ENCODE measurements around the gene YIPF6.

GRCh38 chrX:68487254-68487653 lies 11.6 kb upstream of the YIPF6 start:
- TF ChIP-seq CTCF (IDR thresholded peaks at IDR 0.05) (no peak), POLR2A (IDR thresholded peaks at IDR 0.05) (no peak), POLR2AphosphoS5 (IDR thresholded peaks at IDR 0.05) (no peak)
